HepG2 (cell line): Measurements from ENCODE around the gene ZNF513. TPM values are rescaled to one million over a fixed set of nuclear protein-coding genes. Genes with fewer than 3 reads are reported as not detected.
A peak's percentile ranks its signal among the peaks of the same experiment; 100 is the strongest.

Source experiments
- ATAC-seq: fragments of 200-7000 bp; cut with Tn5 transposase; 3 replicates; pipeline ENCODE4 v1.9.1; 2020; ENCODE audit warnings: mild to moderate bottlenecking, moderate library complexity
- BruUV-seq: library from RNA; stranded (reverse); fragments of 400-500 nt; replicated peaks from 2 replicates; lab custom pipeline; 2021; lab: Mats Ljungman, UMichigan
- CTCF ChIA-PET: fragments of 300-600 bp; formaldehyde crosslinking; extraction: SDS; loops from one replicate; lab custom pipeline; 2021; ENCODE audit warnings: low total read pairs, inconsistent platforms, low intra/inter-chr PET ratio; lab: Yijun Ruan, JAX
- POLR2A ChIA-PET: fragments of 350-600 bp; sonication (Branson Sonifier 250); formaldehyde crosslinking; loops from one replicate; lab custom pipeline; 2020; ENCODE audit warnings: antibody characterized with exemption, inconsistent platforms; lab: Yijun Ruan, JAX
- DNase-seq: peaks from one replicate; pipeline ENCODE4 v3.0.0-alpha.2; 2015; ENCODE audit warnings: low spot score
- FAIRE-seq: peaks from 3 replicates; lab custom pipeline; 2011; peaks lifted over from hg19 to GRCh38; lab: Jason Lieb, UNC
- H2AFZ ChIP-seq: one replicate; pipeline ENCODE4 v1.6.1; 2011; ENCODE audit warnings: low read length, inconsistent platforms
- H3K27ac ChIP-seq: fragments of 300-600 bp; 3 replicates; pipeline ENCODE4 v1.8.0; 2011; ENCODE audit warnings: mixed run types, mild to moderate bottlenecking, mixed read lengths, low read length, inconsistent platforms; ENCODE audit not compliant: insufficient read depth; ENCODE audit errors: extremely low read length
- H3K27me3 ChIP-seq, 2 experiments: fragments of 200-600 bp in 1 of 2; 2 replicates in 1 of 2; 3 replicates in 1 of 2; pipeline versions ENCODE4 v1.6.0 to v1.8.0; 2011; ENCODE audit warnings: low read length in 2 of 2, mild to moderate bottlenecking in 2 of 2, moderate library complexity in 2 of 2, inconsistent platforms in 1 of 2; ENCODE audit not compliant: insufficient read depth in 2 of 2, control insufficient read depth in 1 of 2
- H3K36me3 ChIP-seq, 2 experiments: fragments of 200-600 bp in 1 of 2; replicated peaks in 1 of 2; 2 replicates in 1 of 2; 3 replicates in 1 of 2; pipeline versions ENCODE4 v1.5.1 to v1.8.0; 2011; ENCODE audit warnings: low read length in 2 of 2, inconsistent platforms in 1 of 2; ENCODE audit not compliant: insufficient read depth in 2 of 2, control insufficient read depth in 1 of 2
- H3K4me1 ChIP-seq: 2 replicates; pipeline ENCODE4 v1.5.1; 2012; ENCODE audit warnings: low read length, inconsistent platforms; ENCODE audit not compliant: insufficient read depth
- H3K4me2 ChIP-seq: 2 replicates; pipeline ENCODE4 v1.6.0; 2011; ENCODE audit warnings: low read depth, low read length, inconsistent platforms
- H3K4me3 ChIP-seq, 3 experiments: fragments of 200-600 bp in 1 of 3; sonication (generic), shearing (Covaris generic) in 1 of 3; replicated peaks in 1 of 3; 2 replicates each; pipeline ENCODE4 v1.5.1; 2011 to 2016; ENCODE audit warnings: low read length in 3 of 3, inconsistent platforms in 2 of 3, low read depth in 2 of 3, mild to moderate bottlenecking in 2 of 3, control low read depth in 1 of 3, mixed read lengths in 1 of 3; ENCODE audit not compliant: insufficient read depth in 1 of 3
- H3K79me2 ChIP-seq: one replicate; pipeline ENCODE4 v1.6.1; 2011; ENCODE audit warnings: low read length, inconsistent platforms; ENCODE audit not compliant: insufficient read depth
- H3K9ac ChIP-seq: 2 replicates; pipeline ENCODE4 v1.6.0; 2011; ENCODE audit warnings: mild to moderate bottlenecking, low read depth, low read length, inconsistent platforms; ENCODE audit not compliant: insufficient read depth
- H3K9me3 ChIP-seq: 2 replicates; pipeline ENCODE4 v1.5.1; 2012; ENCODE audit warnings: mild to moderate bottlenecking, low read length
- H4K20me1 ChIP-seq: 2 replicates; pipeline ENCODE4 v1.6.0; 2011; ENCODE audit warnings: inconsistent platforms, mild to moderate bottlenecking, low read length, moderate library complexity; ENCODE audit not compliant: insufficient read depth
- ATF1 ChIP-seq: IDR thresholded peaks from 2 replicates; pipeline ENCODE4 v1.6.1; 2016; ENCODE audit warnings: mild to moderate bottlenecking, control low read depth
- FOXC1 ChIP-seq: sonication (generic); formaldehyde crosslinking; IDR thresholded peaks from 2 replicates; pipeline ENCODE4 v1.8.0; 2022; ENCODE audit warnings: mild to moderate bottlenecking, missing genetic modification reagents, borderline replicate concordance
- HIC2 ChIP-seq: sonication (generic); formaldehyde crosslinking; IDR thresholded peaks from 2 replicates; pipeline ENCODE4 v1.9.0; 2022; ENCODE audit warnings: low read depth, missing genetic modification reagents
- MYC ChIP-seq: sonication (generic); formaldehyde crosslinking; IDR thresholded peaks from 2 replicates; pipeline ENCODE4 v1.9.0; 2021; ENCODE audit warnings: missing genetic modification reagents, borderline replicate concordance
- RBFOX2 ChIP-seq: fragments of 200-400 bp; formaldehyde crosslinking; IDR thresholded peaks from 2 replicates; pipeline ENCODE4 v1.6.1; 2017; ENCODE audit warnings: low read depth, mild to moderate bottlenecking, low read length
- SATB2 ChIP-seq: sonication (generic); formaldehyde crosslinking; IDR thresholded peaks from 2 replicates; pipeline ENCODE4 v1.5.0; 2020; ENCODE audit warnings: missing genetic modification reagents
- TOPORS ChIP-seq: sonication (generic); formaldehyde crosslinking; IDR thresholded peaks from 2 replicates; pipeline ENCODE4 v1.8.0; 2023; ENCODE audit warnings: mild to moderate bottlenecking, missing genetic modification reagents
- ZNF430 ChIP-seq: sonication (generic); formaldehyde crosslinking; IDR thresholded peaks from 2 replicates; pipeline ENCODE4 v1.9.0; 2021; ENCODE audit warnings: mild to moderate bottlenecking, missing genetic modification reagents
- ZNF460 ChIP-seq: sonication (generic); formaldehyde crosslinking; IDR thresholded peaks from 2 replicates; pipeline ENCODE4 v1.5.1; 2020; ENCODE audit warnings: missing genetic modification reagents, mild to moderate bottlenecking, borderline replicate concordance
- ZNF512B ChIP-seq: sonication (generic); formaldehyde crosslinking; IDR thresholded peaks from 2 replicates; pipeline ENCODE4 v1.5.1; 2020; ENCODE audit warnings: missing genetic modification reagents, mild to moderate bottlenecking, borderline replicate concordance
- WGBS: methylation state at CpG from one replicate; pipeline ENCODE4 v1.1.6; 2017; ENCODE audit warnings: low lambda C conversion rate; 5-methylcytosine and 5-hydroxymethylcytosine counted together
- in situ Hi-C: cut with HindIII; loops from 2 replicates; pipeline ENCODE4 v1.10.0; 2017; ENCODE audit warnings: low pct_unique_long_range_greater_than_20kb; ENCODE audit not compliant: extremely low pct_ligation_motif_present
- intact Hi-C: fragments of 100-400 bp; cut with micrococcal nuclease; formaldehyde crosslinking; loops from one replicate; pipeline ENCODE4 v1.10.0; 2022; ENCODE audit not compliant: unreplicated experiment
- polyA plus RNA-seq, 8 experiments: library from polyadenylated mRNA; depleted of rRNA in 3 of 8; stranded (reverse) in 7 of 8; unstranded in 1 of 8; fragments of >200 nt; fragmentation: Illumina TruSeq in 4 of 8; extraction: Trizol in 4 of 8; gene quantifications; 2 replicates each; pipeline versions ENCODE4 v1.2.1 to v1.2.3, GENCODE V29; 2011 to 2016; ENCODE audit warnings: low read depth in 4 of 8, missing spikeins in 1 of 8, mixed read lengths in 1 of 8; ENCODE audit not compliant: insufficient read depth in 1 of 8
- total RNA-seq, 5 experiments: library from RNA; depleted of rRNA; stranded (reverse); fragments of >200 nt; fragmentation: Illumina TruSeq; extraction: Trizol; gene quantifications; 2 replicates each; pipeline ENCODE4 v1.2.3, GENCODE V29; 2016; ENCODE audit warnings: low read depth in 1 of 5
- TF ChIP-seq, protein P1 (sequence below): sonication (generic); formaldehyde crosslinking; IDR thresholded peaks from 2 replicates; pipeline ENCODE4 v1.4.0; 2020; ENCODE audit warnings: mild to moderate bottlenecking, missing genetic modification reagents
- TF ChIP-seq, protein P2 (sequence below): sonication (generic); formaldehyde crosslinking; IDR thresholded peaks from 2 replicates; pipeline ENCODE4 v1.5.0; 2020; ENCODE audit warnings: mild to moderate bottlenecking, missing genetic modification reagents, borderline replicate concordance

Gene ZNF513
- total and polyA plus RNA-seq, 2 of the 13 experiments (the other 11 are each of a cell fraction or from before 2014, with no cell fraction given): 4.9 to 6.3 TPM

DNA sequence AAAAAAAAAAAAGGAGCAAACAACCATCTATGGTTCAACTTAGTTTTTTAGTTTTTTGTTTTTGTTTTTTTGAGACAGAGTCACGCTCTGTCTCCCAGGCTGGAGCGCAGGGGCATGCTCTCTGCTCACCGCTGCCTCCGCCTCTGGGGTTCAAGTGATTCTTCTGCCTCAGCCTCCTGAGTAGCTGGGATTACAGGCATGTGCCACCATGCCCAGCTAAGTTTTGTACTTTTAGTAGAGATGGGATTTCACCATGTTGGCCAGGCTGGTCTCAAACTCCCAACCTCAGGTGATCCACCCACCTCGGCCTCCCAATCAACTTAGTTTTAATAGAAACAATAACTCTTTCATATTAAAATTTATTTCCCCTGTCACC is 27.2 kb downstream of the ZNF513 start (continued):
- TF ChIP-seq FOXC1 (0 out of 2 replicates have a peak, but pooled peaks have one; percentile 27), ZNF430 (CRISPR knock-in tag) (peak; percentile 25; the same call in 1 of the 2 replicates), MYC (CRISPR knock-in tag) (peak; percentile 47; the same call in 1 of the 2 replicates)
- TF ChIP-seq, protein P1, sequence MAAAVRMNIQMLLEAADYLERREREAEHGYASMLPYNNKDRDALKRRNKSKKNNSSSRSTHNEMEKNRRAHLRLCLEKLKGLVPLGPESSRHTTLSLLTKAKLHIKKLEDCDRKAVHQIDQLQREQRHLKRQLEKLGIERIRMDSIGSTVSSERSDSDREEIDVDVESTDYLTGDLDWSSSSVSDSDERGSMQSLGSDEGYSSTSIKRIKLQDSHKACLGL (CRISPR knock-in tag): 0 out of 2 replicates have a peak, but pooled peaks have one; percentile 14

GRCh38 chr2:27351802-27352598 is 28.5 kb downstream of the ZNF513 start:
- Histone ChIP-seq H3K4me3 (no peak overlapping the region), H3K27me3 (no peaks in the 10 kb centered on the region; a peak in 1 of 5 replicates), H3K36me3 (peaks cover 1 to 5% of the 10 kb centered on the region in 2 experiments; a peak in 2 of 5 replicates), H2AFZ (no peak overlapping the region), H3K4me1 (peaks cover 49% of the 10 kb centered on the region), H3K4me2 (no peak overlapping the region), H3K9ac (no peak overlapping the region), H4K20me1 (no peaks in the 10 kb centered on the region), H3K79me2 (peaks cover 88% of the 10 kb centered on the region), H3K9me3 (no peaks in the 10 kb centered on the region), H3K27ac (no peak overlapping the region)
- in situ Hi-C loops (no loop called here), intact Hi-C loops (no loop called here)
- CTCF ChIA-PET: no interaction called here
- POLR2A ChIA-PET: interaction anchor here (1.6 to 4.1 kb wide), 3 partner anchors 9 to 29 kb away, joined by 5 to 73 read pairs (median 29); partner anchors contain the start of gene MPV17
- WGBS: 98% methylated on average over 6 of the region's 6 CpGs
- no TSS peak for BruUV-seq
- ATAC-seq: no peak
- FAIRE-seq: no peak
- no peak for DNase-seq
- TF ChIP-seq SATB2 (CRISPR knock-in tag) (no peak), HIC2 (CRISPR knock-in tag) (no peak), TOPORS (CRISPR knock-in tag) (no peak), ATF1 (CRISPR knock-in tag) (0 out of 2 replicates have a peak, but pooled peaks have one; percentile 22), RBFOX2 (0 out of 2 replicates have a peak, but pooled peaks have one; percentile 25), ZNF460 (CRISPR knock-in tag) (no peak), ZNF512B (CRISPR knock-in tag) (no peak)
- TF ChIP-seq, protein P2, sequence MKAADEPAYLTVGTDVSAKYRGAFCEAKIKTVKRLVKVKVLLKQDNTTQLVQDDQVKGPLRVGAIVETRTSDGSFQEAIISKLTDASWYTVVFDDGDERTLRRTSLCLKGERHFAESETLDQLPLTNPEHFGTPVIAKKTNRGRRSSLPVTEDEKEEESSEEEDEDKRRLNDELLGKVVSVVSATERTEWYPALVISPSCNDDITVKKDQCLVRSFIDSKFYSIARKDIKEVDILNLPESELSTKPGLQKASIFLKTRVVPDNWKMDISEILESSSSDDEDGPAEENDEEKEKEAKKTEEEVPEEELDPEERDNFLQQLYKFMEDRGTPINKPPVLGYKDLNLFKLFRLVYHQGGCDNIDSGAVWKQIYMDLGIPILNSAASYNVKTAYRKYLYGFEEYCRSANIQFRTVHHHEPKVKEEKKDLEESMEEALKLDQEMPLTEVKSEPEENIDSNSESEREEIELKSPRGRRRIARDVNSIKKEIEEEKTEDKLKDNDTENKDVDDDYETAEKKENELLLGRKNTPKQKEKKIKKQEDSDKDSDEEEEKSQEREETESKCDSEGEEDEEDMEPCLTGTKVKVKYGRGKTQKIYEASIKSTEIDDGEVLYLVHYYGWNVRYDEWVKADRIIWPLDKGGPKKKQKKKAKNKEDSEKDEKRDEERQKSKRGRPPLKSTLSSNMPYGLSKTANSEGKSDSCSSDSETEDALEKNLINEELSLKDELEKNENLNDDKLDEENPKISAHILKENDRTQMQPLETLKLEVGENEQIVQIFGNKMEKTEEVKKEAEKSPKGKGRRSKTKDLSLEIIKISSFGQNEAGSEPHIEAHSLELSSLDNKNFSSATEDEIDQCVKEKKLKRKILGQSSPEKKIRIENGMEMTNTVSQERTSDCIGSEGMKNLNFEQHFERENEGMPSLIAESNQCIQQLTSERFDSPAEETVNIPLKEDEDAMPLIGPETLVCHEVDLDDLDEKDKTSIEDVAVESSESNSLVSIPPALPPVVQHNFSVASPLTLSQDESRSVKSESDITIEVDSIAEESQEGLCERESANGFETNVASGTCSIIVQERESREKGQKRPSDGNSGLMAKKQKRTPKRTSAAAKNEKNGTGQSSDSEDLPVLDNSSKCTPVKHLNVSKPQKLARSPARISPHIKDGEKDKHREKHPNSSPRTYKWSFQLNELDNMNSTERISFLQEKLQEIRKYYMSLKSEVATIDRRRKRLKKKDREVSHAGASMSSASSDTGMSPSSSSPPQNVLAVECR (CRISPR knock-in tag): no peak
